ENCODE data around the gene HIPK2.

GRCh38 chr7:139671967-139672366 lies 105.8 kb downstream of the HIPK2 start:
- TF ChIP-seq POLR2A (IDR thresholded peaks at IDR 0.05) = no peak
- TF ChIP-seq POLR2AphosphoS5 (IDR thresholded peaks at IDR 0.05) = no peak

Measured in stomach (tissue), 4 donors.